GM12878 (cell line): ENCODE measurements around the gene FAM171A1.

Source experiments
- BRCA1 ChIP-seq: IDR thresholded peaks from 2 replicates; pipeline ENCODE4 v1.6.1; 2011; ENCODE audit warnings: low read depth, low read length, improper control_type of control experiment
- CREB1 ChIP-seq: IDR thresholded peaks from 2 replicates; pipeline ENCODE4 v1.6.1; 2012; ENCODE audit warnings: low read depth, mild to moderate bottlenecking, inconsistent platforms
- EP300 ChIP-seq, 2 experiments: fragments of 150-350 bp in 1 of 2; IDR thresholded peaks; 2 replicates each; pipeline ENCODE4 v1.6.1; 2011 to 2012; ENCODE audit warnings: low read depth in 2 of 2, low read length in 2 of 2, borderline replicate concordance in 1 of 2, improper control_type of control experiment in 1 of 2, inconsistent platforms in 1 of 2; ENCODE audit not compliant: control insufficient read depth in 1 of 2
- EZH2 ChIP-seq: IDR thresholded peaks from 2 replicates; pipeline ENCODE4 v1.6.1; 2012; ENCODE audit warnings: low read depth, mild to moderate bottlenecking, control low read depth, inconsistent platforms, low read length, borderline replicate concordance; ENCODE audit not compliant: control insufficient read depth
- NR2F1 ChIP-seq: fragments of 450-650 bp; conservative IDR thresholded peaks from 2 replicates; pipeline ENCODE4 v1.6.1; 2017; ENCODE audit warnings: mild to moderate bottlenecking
- POLR2A ChIP-seq: IDR thresholded peaks from 2 replicates; pipeline ENCODE4 v1.6.1; 2011; ENCODE audit warnings: low read depth, mild to moderate bottlenecking, low read length
- RELA ChIP-seq: fragments of 450-650 bp; IDR thresholded peaks from 2 replicates; pipeline ENCODE4 v1.8.0; 2014; ENCODE audit warnings: borderline replicate concordance; ENCODE audit not compliant: partially characterized antibody
- TAF1 ChIP-seq: IDR thresholded peaks from 2 replicates; pipeline ENCODE4 v1.6.1; 2011; ENCODE audit warnings: mild to moderate bottlenecking, low read depth, low read length, borderline replicate concordance
- YY1 ChIP-seq: IDR thresholded peaks from 2 replicates; pipeline ENCODE4 v1.6.1; 2011; ENCODE audit warnings: low read depth, mild to moderate bottlenecking, low read length
- TF ChIP-seq, protein P1 (sequence below), 3 experiments: IDR thresholded peaks in 2 of 3; conservative IDR thresholded peaks in 1 of 3; 2 replicates each; pipeline ENCODE4 v1.5.1; 2011; ENCODE audit warnings: low read depth in 3 of 3, low read length in 3 of 3, mild to moderate bottlenecking in 3 of 3, control low read depth in 2 of 3, moderate library complexity in 2 of 3, inconsistent platforms in 1 of 3, mixed read lengths in 1 of 3; ENCODE audit not compliant: control insufficient read depth in 2 of 3, insufficient read depth in 1 of 3; ENCODE audit errors: extremely low read depth in 1 of 3
- TF ChIP-seq, protein P2 (sequence below): IDR thresholded peaks from 2 replicates; pipeline ENCODE4 v1.6.1; 2012; ENCODE audit warnings: low read depth, low read length, improper control_type of control experiment
- TF ChIP-seq, protein P3 (sequence below): IDR thresholded peaks from 2 replicates; pipeline ENCODE4 v1.6.1; 2012; ENCODE audit warnings: improper control_type of control experiment, low read depth, low read length; ENCODE audit not compliant: insufficient replicate concordance

DNA sequence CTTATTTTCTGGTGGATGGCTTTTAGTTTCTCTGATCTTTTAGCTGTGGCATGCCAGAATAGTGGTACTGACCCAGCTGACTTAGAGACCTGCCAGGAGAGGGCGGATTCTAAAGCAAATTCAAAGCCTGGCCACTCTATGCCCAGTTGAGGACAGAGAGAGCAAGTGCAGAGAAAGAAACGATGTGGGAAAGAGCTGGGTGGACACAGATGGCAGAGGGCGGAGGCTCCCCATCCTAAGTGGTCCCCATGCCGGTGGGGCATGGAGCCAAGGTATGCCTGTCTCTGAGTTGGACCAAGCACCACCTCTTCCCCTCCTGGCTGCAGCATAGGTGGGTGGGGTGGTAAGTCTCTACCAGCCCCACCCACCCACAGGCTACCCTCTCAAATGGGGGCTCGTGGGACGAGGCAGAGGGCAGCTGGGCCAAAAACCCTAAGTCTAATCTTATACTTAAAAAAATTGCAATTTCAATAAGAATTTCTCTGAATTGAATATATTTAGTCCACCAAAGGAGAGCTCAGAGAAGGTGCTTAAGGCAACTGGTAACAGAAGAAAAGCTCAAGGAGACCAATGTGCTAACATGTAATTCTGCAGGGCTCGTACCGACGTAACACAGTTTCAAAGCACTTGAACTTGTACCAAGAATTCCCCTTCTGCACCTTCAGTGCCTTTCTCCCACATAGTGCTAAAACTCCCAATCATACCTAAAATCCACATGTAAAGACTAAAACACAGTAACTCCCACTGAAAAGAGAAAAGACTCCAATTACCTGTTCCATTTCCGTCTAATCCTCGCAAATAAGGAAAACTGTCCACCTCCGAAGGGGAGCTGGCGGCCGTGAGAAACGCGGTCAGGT, 116.9 kb downstream of the FAM171A1 start:
- TF ChIP-seq, protein P1, sequence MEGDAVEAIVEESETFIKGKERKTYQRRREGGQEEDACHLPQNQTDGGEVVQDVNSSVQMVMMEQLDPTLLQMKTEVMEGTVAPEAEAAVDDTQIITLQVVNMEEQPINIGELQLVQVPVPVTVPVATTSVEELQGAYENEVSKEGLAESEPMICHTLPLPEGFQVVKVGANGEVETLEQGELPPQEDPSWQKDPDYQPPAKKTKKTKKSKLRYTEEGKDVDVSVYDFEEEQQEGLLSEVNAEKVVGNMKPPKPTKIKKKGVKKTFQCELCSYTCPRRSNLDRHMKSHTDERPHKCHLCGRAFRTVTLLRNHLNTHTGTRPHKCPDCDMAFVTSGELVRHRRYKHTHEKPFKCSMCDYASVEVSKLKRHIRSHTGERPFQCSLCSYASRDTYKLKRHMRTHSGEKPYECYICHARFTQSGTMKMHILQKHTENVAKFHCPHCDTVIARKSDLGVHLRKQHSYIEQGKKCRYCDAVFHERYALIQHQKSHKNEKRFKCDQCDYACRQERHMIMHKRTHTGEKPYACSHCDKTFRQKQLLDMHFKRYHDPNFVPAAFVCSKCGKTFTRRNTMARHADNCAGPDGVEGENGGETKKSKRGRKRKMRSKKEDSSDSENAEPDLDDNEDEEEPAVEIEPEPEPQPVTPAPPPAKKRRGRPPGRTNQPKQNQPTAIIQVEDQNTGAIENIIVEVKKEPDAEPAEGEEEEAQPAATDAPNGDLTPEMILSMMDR (IDR thresholded peaks at IDR 0.05 in 2 of 3, conservative IDR thresholded peaks at IDR 0.05 in 1 of 3; ENCODE audit: control insufficient read depth in 2 of 3, extremely low read depth in 1 of 3, insufficient read depth in 1 of 3, low read depth in 3 of 3, low read length in 3 of 3): no peak
- no peak for TF ChIP-seq YY1
- no peak for TF ChIP-seq RELA
- TF ChIP-seq NR2F1: no peak
- no peak for TF ChIP-seq CREB1
- no peak for TF ChIP-seq EP300 (IDR thresholded peaks at IDR 0.05; ENCODE audit: borderline replicate concordance in 1 of 2, control insufficient read depth in 1 of 2, low read depth in 2 of 2, low read length in 2 of 2)
- no peak for TF ChIP-seq EZH2
- TF ChIP-seq, protein P2, sequence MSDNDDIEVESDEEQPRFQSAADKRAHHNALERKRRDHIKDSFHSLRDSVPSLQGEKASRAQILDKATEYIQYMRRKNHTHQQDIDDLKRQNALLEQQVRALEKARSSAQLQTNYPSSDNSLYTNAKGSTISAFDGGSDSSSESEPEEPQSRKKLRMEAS: no peak
- no peak for TF ChIP-seq POLR2A
- TF ChIP-seq, protein P3, sequence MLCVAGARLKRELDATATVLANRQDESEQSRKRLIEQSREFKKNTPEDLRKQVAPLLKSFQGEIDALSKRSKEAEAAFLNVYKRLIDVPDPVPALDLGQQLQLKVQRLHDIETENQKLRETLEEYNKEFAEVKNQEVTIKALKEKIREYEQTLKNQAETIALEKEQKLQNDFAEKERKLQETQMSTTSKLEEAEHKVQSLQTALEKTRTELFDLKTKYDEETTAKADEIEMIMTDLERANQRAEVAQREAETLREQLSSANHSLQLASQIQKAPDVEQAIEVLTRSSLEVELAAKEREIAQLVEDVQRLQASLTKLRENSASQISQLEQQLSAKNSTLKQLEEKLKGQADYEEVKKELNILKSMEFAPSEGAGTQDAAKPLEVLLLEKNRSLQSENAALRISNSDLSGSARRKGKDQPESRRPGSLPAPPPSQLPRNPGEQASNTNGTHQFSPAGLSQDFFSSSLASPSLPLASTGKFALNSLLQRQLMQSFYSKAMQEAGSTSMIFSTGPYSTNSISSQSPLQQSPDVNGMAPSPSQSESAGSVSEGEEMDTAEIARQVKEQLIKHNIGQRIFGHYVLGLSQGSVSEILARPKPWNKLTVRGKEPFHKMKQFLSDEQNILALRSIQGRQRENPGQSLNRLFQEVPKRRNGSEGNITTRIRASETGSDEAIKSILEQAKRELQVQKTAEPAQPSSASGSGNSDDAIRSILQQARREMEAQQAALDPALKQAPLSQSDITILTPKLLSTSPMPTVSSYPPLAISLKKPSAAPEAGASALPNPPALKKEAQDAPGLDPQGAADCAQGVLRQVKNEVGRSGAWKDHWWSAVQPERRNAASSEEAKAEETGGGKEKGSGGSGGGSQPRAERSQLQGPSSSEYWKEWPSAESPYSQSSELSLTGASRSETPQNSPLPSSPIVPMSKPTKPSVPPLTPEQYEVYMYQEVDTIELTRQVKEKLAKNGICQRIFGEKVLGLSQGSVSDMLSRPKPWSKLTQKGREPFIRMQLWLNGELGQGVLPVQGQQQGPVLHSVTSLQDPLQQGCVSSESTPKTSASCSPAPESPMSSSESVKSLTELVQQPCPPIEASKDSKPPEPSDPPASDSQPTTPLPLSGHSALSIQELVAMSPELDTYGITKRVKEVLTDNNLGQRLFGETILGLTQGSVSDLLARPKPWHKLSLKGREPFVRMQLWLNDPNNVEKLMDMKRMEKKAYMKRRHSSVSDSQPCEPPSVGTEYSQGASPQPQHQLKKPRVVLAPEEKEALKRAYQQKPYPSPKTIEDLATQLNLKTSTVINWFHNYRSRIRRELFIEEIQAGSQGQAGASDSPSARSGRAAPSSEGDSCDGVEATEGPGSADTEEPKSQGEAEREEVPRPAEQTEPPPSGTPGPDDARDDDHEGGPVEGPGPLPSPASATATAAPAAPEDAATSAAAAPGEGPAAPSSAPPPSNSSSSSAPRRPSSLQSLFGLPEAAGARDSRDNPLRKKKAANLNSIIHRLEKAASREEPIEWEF: no peak
- no peak for TF ChIP-seq BRCA1
- no peak for TF ChIP-seq TAF1
